SW480 (cell line): ENCODE measurements around the gene TSGA10.
A peak's percentile ranks its signal among the peaks of the same experiment; 100 is the strongest.
"Not testable (repeated sequence)": the region's sequence is repeated elsewhere in the genome, so short reads cannot be mapped to it uniquely, and the experiment has no call there.

Experiments
- DNase-seq: peaks from one replicate; pipeline ENCODE4 v3.0.0-alpha.2; 2016; ENCODE audit warnings: low spot score

The TSGA10 gene

GRCh38 chr2:99152199-99152895 lies 2.4 kb downstream of the TSGA10 start:
- DNase-seq = no peak

- no peak for DNase-seq
These were observed 4.0 kb downstream of the TSGA10 start for GRCh38 chr2:99150706-99151105.

- DNase-seq = peak; percentile 98
These were observed 13.3 kb downstream of the TSGA10 start, which contains the start of gene C2orf15 for GRCh38 chr2:99141110-99142108. Gene C2orf15 (plus strand): TSS chr2:99141707. CDS start chr2:99150559, 8,852 bp downstream.

- DNase-seq = no peak
These were observed 14.0 kb downstream of the TSGA10 start for GRCh38 chr2:99140860-99141109.

- DNase-seq = no peak
These were observed 14.5 kb downstream of the TSGA10 start for GRCh38 chr2:99140056-99140859.

DNA sequence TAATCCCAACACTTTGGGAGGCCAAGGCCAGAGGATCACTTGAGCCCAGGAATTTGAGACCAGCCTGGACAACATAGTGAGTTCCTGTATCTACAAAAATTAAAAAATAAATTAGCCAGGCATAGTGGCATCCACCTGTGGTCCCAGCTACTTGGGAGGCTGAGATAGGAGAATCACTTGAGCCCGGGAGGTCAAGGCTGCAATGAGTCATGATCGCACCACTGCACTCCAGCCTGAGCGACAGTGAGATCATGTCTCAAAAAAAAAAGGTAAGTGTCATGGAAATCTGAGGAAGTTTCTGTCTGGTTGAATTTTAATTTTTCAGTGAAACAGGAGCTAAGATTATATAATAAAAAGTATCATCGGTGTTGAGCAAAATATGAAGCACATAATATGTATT lies 15.7 kb downstream of the TSGA10 start:
- DNase-seq = no peak

DNA sequence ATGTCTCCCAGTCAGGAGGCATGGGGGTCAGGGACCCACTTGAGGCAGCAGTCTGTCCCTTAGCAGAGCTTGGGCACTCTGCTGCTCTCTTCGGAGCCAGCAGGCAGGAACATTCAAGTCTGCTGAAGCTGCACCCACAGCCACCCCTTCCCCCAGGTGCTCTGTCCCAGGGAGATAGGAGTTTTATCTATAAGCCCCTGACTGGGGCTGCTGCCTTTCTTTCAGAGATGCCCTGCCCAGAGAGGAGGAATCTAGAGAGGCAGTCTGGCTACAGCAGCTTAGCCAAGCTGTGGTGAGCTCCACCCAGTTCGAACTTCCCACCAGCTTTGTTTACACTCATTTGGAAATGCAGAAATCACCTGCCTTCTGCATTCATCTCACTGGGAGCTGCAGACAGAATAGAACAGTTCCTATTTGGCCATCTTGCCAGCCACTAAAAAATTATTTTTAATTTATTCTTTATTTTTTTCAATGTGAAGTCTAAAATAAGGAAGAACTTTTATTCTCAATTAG lies 19.6 kb downstream of the TSGA10 start:
- not testable (repeated sequence) for DNase-seq

DNA sequence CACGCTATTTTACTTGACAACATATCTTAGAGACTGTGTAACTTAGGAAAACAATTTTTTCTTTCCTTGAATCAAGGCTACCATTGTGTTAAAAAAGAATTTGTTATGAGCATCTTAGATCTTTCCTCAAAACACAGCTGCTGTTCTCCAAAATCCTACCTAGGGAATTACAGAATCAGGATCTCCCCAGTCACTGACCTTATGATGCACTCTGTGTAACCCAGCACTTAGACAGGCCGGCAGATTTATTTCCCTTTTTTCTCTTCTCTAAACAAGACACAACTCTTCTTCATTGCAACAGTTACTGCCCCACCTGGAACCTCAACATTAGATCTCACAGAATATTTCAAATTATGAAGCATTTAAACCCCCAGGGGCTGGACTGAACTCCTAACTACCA lies 26.8 kb downstream of the TSGA10 start:
- DNase-seq = no peak

GRCh38 chr2:99112617-99113016 lies 42.1 kb downstream of the TSGA10 start:
- no peak for DNase-seq

GRCh38 chr2:99111945-99112344 lies 42.8 kb downstream of the TSGA10 start:
- DNase-seq = no peak

GRCh38 chr2:99111236-99111635 lies 43.5 kb downstream of the TSGA10 start:
- no peak for DNase-seq

GRCh38 chr2:99106913-99107312 lies 47.8 kb downstream of the TSGA10 start:
- no peak for DNase-seq

DNA sequence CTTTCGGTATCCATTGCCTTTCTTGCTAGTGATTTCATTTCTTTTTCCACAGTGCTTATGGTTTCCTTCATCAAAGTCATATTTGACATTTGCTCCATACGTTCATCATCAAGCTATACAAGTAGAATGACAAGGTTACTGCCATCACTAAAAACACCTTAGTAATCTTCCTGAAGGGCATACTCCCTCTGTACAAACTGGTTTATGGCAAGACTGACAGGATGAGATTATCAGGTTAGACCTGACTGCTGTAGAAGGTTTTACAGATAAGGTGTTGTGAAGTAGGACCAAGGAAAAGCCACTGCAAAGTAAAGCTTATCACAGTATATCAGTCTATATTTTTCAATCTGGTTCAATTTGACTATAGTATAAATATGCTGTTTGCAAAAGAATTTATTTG lies 50.7 kb downstream of the TSGA10 start:
- DNase-seq = no peak

- DNase-seq = peak; percentile 9
These were observed 53.0 kb downstream of the TSGA10 start for GRCh38 chr2:99101697-99102096.

DNA sequence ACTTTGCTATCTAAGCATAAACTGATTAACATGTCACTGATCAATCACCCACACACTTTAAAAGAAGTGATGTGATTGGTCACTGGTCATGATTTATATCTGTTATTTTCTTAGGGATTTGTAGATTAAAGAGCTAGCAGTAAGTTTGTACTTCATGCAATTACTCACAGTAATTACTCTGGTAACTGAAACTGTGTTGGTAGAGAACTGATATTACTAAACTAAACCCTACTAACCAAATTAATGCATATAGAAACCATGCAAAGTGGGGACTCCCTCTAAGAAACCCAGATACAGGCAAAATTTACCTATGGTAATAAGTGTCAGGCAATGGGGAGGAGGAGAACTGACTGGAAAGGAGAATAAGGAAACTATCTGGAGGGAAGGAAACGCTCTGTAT lies 58.0 kb downstream of the TSGA10 start:
- no peak for DNase-seq

GRCh38 chr2:99088017-99088416 lies 66.7 kb downstream of the TSGA10 start:
- DNase-seq = no peak

- DNase-seq = no peak
These were observed 68.4 kb downstream of the TSGA10 start for GRCh38 chr2:99086385-99086784.

DNA sequence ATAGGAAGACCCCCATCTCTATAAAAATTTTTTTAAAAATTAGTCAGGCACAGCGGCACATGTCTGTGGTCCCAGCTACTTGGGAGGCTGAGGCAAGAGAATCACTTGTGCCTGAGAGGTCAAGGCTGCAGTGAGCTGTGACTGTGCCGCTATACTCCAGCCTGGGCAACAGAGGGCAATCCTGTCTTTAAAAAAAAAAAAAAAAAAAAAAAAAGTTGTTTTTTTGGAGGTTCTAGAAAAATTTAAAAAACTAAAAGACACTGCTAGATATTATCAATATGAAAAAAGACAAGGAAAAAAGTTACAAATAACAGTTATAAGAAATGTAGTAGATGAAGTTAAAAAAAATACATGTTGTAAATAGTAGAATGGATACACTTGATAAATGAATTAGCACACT lies 69.3 kb downstream of the TSGA10 start:
- peak; percentile 4 for DNase-seq

GRCh38 chr2:99084256-99084655 lies 70.5 kb downstream of the TSGA10 start:
- DNase-seq = no peak

DNA sequence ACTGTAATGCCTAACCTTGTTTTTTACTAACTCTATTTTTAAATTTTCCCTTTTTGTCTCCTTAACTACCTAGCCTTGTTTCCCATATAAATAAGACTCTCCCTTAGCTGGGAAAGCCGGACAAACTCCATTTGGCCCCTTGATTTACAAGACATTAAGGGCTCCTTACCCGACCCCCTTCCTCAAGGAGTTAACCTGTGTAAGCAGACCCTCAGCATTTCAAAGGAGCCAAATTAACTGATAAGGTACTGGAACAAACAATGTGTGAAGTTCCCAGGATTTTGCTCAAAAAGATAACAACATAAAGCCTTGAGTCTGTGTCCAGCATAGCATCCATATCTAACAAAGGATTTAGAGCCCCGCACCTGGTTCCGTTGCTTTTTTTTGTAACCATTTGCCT lies 72.9 kb downstream of the TSGA10 start:
- no peak for DNase-seq

- DNase-seq = no peak
These were observed 75.5 kb downstream of the TSGA10 start for GRCh38 chr2:99079226-99079625.

GRCh38 chr2:99072551-99072950 lies 82.2 kb downstream of the TSGA10 start:
- no peak for DNase-seq
